Colonic mucosa (tissue), 4 donors: ENCODE measurements around the gene EFCAB8. TPM values are rescaled to one million over a fixed set of nuclear protein-coding genes. Genes with fewer than 3 reads are reported as not detected.

ENCODE experiments used
- DNase-seq: peaks from one replicate; pipeline ENCODE4 v3.0.0-alpha.2; 2020
- H3K27ac ChIP-seq: fragments of 200-600 bp; one replicate; pipeline ENCODE4 v1.8.0; 2021
- H3K27me3 ChIP-seq: fragments of 200-600 bp; one replicate; pipeline ENCODE4 v1.8.0; 2021
- H3K36me3 ChIP-seq: fragments of 200-600 bp; one replicate; pipeline ENCODE4 v1.8.0; 2021
- H3K4me1 ChIP-seq: fragments of 200-600 bp; one replicate; pipeline ENCODE4 v1.8.0; 2021; ENCODE audit warnings: mild to moderate bottlenecking
- H3K4me3 ChIP-seq: fragments of 200-600 bp; one replicate; pipeline ENCODE4 v1.8.0; 2021
- H3K9ac ChIP-seq, 2 donors: one replicate each; pipeline ENCODE4 v1.7.0; 2013; ENCODE audit warnings: control low read depth in 2 of 2, low read depth in 2 of 2, low read length in 2 of 2
- H3K9me3 ChIP-seq: fragments of 200-600 bp; one replicate; pipeline ENCODE4 v1.8.0; 2021
- intact Hi-C: fragments of 100-400 bp; cut with DNase I; formaldehyde crosslinking; loops from one replicate; pipeline ENCODE4 v1.14.1; 2022
- total RNA-seq, 2 donors: library from RNA; stranded (reverse); fragmentation: NEBNext Ultra II Directional in 1 of 2; extraction: Animal tissue kit (Norgen Biotek cat#: 25700) in 1 of 2; gene quantifications; one replicate each; pipeline ENCODE4 v1.2.1, GENCODE V29; 2021
- TF ChIP-seq, protein P1 (sequence below): fragments of 200-600 bp; IDR thresholded peaks from one replicate; pipeline ENCODE4 v1.8.0; 2022; ENCODE audit warnings: antibody characterized with exemption, mild to moderate bottlenecking
- donor health status: healthy.
- donor health status: DM: no; HTN: no; CAD: no.
- donor health status: DM: no; HTN: no; CAD: no.

EFCAB8 gene
- total RNA-seq, 2 donors from 2014 or later: 0.11 to 0.72 TPM

DNA sequence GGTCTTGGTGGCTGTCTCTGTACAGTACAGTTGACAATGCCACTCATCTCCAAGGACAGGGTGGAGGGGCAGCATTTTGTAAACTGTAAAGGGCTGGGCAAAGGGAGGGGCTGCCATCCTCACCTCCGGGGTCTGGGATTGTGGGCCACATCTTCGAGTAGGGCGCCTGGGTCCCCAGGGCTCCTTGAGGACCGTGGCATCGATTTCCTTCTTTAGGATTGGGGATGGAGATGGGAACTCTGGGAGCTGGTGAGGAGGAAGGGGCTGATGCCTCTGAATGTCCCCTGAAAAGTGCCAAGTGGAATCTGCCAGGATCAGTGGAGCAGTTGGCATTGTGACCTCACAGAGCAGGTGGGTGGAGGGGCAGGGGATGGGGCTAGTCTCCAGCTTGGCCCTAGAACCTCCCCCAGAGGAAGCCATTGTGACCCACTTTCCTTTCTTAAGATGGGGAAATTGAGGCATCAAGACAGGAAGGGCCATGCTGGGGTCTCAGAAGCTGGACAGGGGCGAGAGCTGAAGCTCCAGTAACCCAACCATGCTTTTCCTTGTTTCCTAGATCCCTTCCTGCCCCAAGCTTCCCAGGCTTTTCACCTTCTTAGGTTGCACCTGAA, 145.5 kb downstream of the EFCAB8 start, which contains the start of gene SUN5:
TSS of gene SUN5 (minus strand) at position 293 of the 611 bp plus-strand sequence. CDS start at position 200, 93 bp downstream.
- no peaks in the 10 kb centered on the region for H3K9me3 ChIP-seq
- intact Hi-C loops: loop anchor here (10.0 kb wide), 1 partner anchor 209 kb away; no protein-coding TSS in a partner anchor
- no peak for DNase-seq
- H3K27me3 ChIP-seq: no peaks in the 10 kb centered on the region
- no peaks in the 10 kb centered on the region for H3K4me1 ChIP-seq
- no peak within 1 kb of the TSS for H3K27ac ChIP-seq
- no peak within 1 kb of the TSS for H3K4me3 ChIP-seq
- H3K36me3 ChIP-seq: no peaks in the 10 kb centered on the region
- TF ChIP-seq, protein P1, sequence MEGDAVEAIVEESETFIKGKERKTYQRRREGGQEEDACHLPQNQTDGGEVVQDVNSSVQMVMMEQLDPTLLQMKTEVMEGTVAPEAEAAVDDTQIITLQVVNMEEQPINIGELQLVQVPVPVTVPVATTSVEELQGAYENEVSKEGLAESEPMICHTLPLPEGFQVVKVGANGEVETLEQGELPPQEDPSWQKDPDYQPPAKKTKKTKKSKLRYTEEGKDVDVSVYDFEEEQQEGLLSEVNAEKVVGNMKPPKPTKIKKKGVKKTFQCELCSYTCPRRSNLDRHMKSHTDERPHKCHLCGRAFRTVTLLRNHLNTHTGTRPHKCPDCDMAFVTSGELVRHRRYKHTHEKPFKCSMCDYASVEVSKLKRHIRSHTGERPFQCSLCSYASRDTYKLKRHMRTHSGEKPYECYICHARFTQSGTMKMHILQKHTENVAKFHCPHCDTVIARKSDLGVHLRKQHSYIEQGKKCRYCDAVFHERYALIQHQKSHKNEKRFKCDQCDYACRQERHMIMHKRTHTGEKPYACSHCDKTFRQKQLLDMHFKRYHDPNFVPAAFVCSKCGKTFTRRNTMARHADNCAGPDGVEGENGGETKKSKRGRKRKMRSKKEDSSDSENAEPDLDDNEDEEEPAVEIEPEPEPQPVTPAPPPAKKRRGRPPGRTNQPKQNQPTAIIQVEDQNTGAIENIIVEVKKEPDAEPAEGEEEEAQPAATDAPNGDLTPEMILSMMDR: no peak
- H3K9ac ChIP-seq: no peak within 1 kb of the TSS

DNA sequence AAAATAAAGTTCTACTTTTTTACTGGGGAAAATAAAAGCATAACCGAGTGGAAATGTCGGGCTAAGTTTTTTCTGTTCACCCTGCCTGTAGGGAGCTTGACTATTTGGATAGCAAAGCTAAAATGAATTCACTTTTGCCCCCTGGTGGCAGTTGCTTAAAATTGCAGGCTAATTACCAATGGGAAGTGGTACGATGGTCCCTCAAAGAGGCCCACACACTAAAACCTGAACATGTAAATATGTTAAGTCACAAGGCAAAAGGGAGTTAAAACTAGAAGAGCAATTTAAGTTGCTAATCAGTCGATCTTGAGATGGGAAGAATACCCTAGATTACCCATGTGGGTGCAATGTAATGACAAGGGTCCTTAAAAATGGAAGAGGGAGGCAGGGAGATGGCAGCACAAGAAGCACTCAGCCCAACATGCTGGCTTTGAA, 146.4 kb downstream of the EFCAB8 start:
- peak; percentile 22 for DNase-seq
- TF ChIP-seq, protein P1: peak; percentile 45
- Histone ChIP-seq H3K9ac (no peak overlapping the region), H3K27ac (no peak overlapping the region), H3K36me3 (no peaks in the 10 kb centered on the region), H3K27me3 (no peaks in the 10 kb centered on the region), H3K4me1 (no peaks in the 10 kb centered on the region), H3K4me3 (no peak overlapping the region), H3K9me3 (no peaks in the 10 kb centered on the region)
- intact Hi-C loops: loop anchor here (10.0 kb wide), 1 partner anchor 210 kb away; no protein-coding TSS in a partner anchor

DNA sequence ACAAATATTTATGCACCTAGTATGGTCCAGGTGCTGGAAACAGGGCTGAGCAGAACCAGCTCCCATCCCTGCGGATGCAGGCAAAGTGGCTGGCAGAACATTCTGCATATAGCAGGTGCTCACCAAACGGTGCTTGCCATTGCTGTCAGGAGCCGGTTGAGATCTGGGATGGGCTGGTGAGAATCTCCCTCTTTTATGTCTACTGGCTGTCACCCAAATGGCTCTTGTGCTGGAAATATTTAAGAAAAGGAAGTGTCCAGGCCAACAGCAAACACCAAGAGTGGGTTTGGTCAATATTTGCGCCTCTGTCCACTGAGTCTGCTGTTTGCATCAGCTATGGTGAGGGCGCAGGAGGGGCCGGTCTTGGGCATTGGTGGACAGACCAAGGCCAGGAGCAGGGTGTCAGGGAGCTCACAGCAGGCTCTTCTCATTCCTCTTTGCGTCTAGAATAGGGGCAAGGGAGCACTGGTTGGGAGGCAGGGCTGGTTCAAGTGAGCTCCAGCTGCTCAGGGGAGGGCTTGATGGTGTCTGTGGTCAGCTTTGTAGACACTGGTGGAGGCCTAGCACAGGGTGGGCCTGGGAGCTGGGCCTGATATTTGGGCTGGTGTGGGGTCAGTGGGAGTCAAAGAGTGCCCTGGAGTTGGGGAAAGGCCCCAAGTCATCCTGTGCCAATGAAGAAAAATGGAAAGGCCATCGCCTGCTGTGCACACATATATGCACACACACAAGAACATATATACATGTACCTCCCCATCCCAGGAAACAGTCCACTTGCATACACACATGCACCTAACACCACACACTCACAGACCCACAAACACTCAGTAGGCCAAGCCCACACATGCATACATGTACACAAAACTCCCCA, 147.4 kb downstream of the EFCAB8 start:
- H3K9me3 ChIP-seq: no peaks in the 10 kb centered on the region
- no peak overlapping the region for H3K9ac ChIP-seq
- H3K4me3 ChIP-seq: no peak overlapping the region
- intact Hi-C loops: loop anchor here (10.0 kb wide), 1 partner anchor 211 kb away; no protein-coding TSS in a partner anchor
- H3K27ac ChIP-seq: no peak overlapping the region
- H3K4me1 ChIP-seq: no peaks in the 10 kb centered on the region
- no peaks in the 10 kb centered on the region for H3K36me3 ChIP-seq
- DNase-seq: no peak
- H3K27me3 ChIP-seq: no peaks in the 10 kb centered on the region
- TF ChIP-seq, protein P1: no peak

DNA sequence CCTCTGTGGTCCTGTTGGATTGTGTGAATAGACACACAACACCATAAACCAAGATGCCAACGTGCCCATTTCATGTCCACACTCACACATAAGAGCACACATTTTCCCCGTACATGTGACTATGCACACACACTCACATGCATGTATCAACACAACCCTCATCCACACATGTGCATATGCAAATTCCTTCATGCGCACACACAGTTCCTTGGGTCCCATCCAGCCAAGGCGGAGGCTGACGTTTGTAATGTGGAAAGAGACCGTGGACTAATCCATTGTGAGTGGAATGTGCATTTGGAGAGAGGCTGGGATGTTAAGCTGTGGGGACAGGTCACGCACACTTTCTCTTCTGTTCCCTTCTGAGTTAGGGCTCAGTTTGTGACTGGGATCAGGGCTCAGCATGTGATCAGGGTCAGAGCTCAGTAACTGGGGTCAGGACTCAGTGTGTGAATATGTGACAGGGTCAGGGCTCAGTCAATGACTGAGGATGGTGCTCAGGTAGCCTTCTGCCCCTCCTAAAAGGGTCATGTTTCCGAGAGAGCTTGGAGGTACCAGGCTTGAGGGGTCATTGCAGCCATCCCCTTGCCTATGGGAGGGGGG, 148.2 kb downstream of the EFCAB8 start:
- no peaks in the 10 kb centered on the region for H3K27me3 ChIP-seq
- intact Hi-C loops: loop anchor here (10.0 kb wide), 1 partner anchor 212 kb away; no protein-coding TSS in a partner anchor
- no peak overlapping the region for H3K9ac ChIP-seq
- H3K27ac ChIP-seq: no peak overlapping the region
- TF ChIP-seq, protein P1: no peak
- H3K36me3 ChIP-seq: no peaks in the 10 kb centered on the region
- no peak overlapping the region for H3K4me3 ChIP-seq
- no peaks in the 10 kb centered on the region for H3K9me3 ChIP-seq
- H3K4me1 ChIP-seq: no peaks in the 10 kb centered on the region
- no peak for DNase-seq
